Measurements from ENCODE around the gene TSHZ2.

TSHZ2 gene

GRCh38 chr20:52975803-52976531 is 3.8 kb downstream of the TSHZ2 start:
- TF ChIP-seq FOXM1 (IDR thresholded peaks at IDR 0.05; ENCODE audit: borderline replicate concordance, low read depth) (no peak), MAX (IDR thresholded peaks at IDR 0.05) (no peak), RAD21 (IDR thresholded peaks at IDR 0.05; ENCODE audit: low read depth) (no peak), EP300 (IDR thresholded peaks at IDR 0.05; ENCODE audit: borderline replicate concordance) (no peak), TAF1 (IDR thresholded peaks at IDR 0.05; ENCODE audit: low read depth) (no peak), CEBPB (IDR thresholded peaks at IDR 0.05) (no peak), NFIC (IDR thresholded peaks at IDR 0.05) (no peak), CREB1 (IDR thresholded peaks at IDR 0.05; ENCODE audit: low read depth) (no peak), ZBTB7A (IDR thresholded peaks at IDR 0.05; ENCODE audit: low read depth) (no peak)

- TF ChIP-seq USF1 (IDR thresholded peaks at IDR 0.05) (no peak), CREB1 (IDR thresholded peaks at IDR 0.05; ENCODE audit: low read depth) (no peak), MAX (IDR thresholded peaks at IDR 0.05) (no peak), TCF12 (IDR thresholded peaks at IDR 0.05; ENCODE audit: low read depth) (no peak), RAD21 (IDR thresholded peaks at IDR 0.05; ENCODE audit: low read depth) (no peak), EGR1 (IDR thresholded peaks at IDR 0.05) (no peak), CEBPB (IDR thresholded peaks at IDR 0.05) (no peak), TEAD4 (IDR thresholded peaks at IDR 0.05) (no peak), NFIC (IDR thresholded peaks at IDR 0.05) (no peak), YY1 (IDR thresholded peaks at IDR 0.05; ENCODE audit: low read depth) (no peak), ZBTB7A (IDR thresholded peaks at IDR 0.05; ENCODE audit: low read depth) (no peak), REST (IDR thresholded peaks at IDR 0.05; ENCODE audit: low read depth) (no peak), TAF1 (IDR thresholded peaks at IDR 0.05; ENCODE audit: low read depth) (no peak), EP300 (IDR thresholded peaks at IDR 0.05; ENCODE audit: borderline replicate concordance) (no peak), FOXM1 (IDR thresholded peaks at IDR 0.05; ENCODE audit: borderline replicate concordance, low read depth) (no peak)
Measured at GRCh38 chr20:52978851-52979250, 6.7 kb downstream of the TSHZ2 start.

GRCh38 chr20:52981051-52981450 is 8.9 kb downstream of the TSHZ2 start:
- TF ChIP-seq EGR1 (IDR thresholded peaks at IDR 0.05) (no peak), TEAD4 (IDR thresholded peaks at IDR 0.05) (no peak), TCF12 (IDR thresholded peaks at IDR 0.05; ENCODE audit: low read depth) (no peak), TAF1 (IDR thresholded peaks at IDR 0.05; ENCODE audit: low read depth) (no peak), MAX (IDR thresholded peaks at IDR 0.05) (no peak), USF1 (IDR thresholded peaks at IDR 0.05) (no peak), RAD21 (IDR thresholded peaks at IDR 0.05; ENCODE audit: low read depth) (no peak), YY1 (IDR thresholded peaks at IDR 0.05; ENCODE audit: low read depth) (no peak), REST (IDR thresholded peaks at IDR 0.05; ENCODE audit: low read depth) (no peak), FOXM1 (IDR thresholded peaks at IDR 0.05; ENCODE audit: borderline replicate concordance, low read depth) (no peak), EP300 (IDR thresholded peaks at IDR 0.05; ENCODE audit: borderline replicate concordance) (no peak), CEBPB (IDR thresholded peaks at IDR 0.05) (no peak), CREB1 (IDR thresholded peaks at IDR 0.05; ENCODE audit: low read depth) (no peak), ZBTB7A (IDR thresholded peaks at IDR 0.05; ENCODE audit: low read depth) (no peak), NFIC (IDR thresholded peaks at IDR 0.05) (no peak)

- no peak for TF ChIP-seq YY1 (IDR thresholded peaks at IDR 0.05; ENCODE audit: low read depth)
- TF ChIP-seq EP300 (IDR thresholded peaks at IDR 0.05; ENCODE audit: borderline replicate concordance): no peak
- TF ChIP-seq NFIC (IDR thresholded peaks at IDR 0.05): no peak
- no peak for TF ChIP-seq REST (IDR thresholded peaks at IDR 0.05; ENCODE audit: low read depth)
- TF ChIP-seq TCF12 (IDR thresholded peaks at IDR 0.05; ENCODE audit: low read depth): no peak
- TF ChIP-seq TAF1 (IDR thresholded peaks at IDR 0.05; ENCODE audit: low read depth): no peak
- TF ChIP-seq CEBPB (IDR thresholded peaks at IDR 0.05): no peak
- no peak for TF ChIP-seq TEAD4 (IDR thresholded peaks at IDR 0.05)
- TF ChIP-seq MAX (IDR thresholded peaks at IDR 0.05): no peak
- TF ChIP-seq RAD21 (IDR thresholded peaks at IDR 0.05; ENCODE audit: low read depth): no peak
- no peak for TF ChIP-seq CREB1 (IDR thresholded peaks at IDR 0.05; ENCODE audit: low read depth)
- no peak for TF ChIP-seq USF1 (IDR thresholded peaks at IDR 0.05)
- no peak for TF ChIP-seq FOXM1 (IDR thresholded peaks at IDR 0.05; ENCODE audit: borderline replicate concordance, low read depth)
- TF ChIP-seq ZBTB7A (IDR thresholded peaks at IDR 0.05; ENCODE audit: low read depth): no peak
- no peak for TF ChIP-seq EGR1 (IDR thresholded peaks at IDR 0.05)
Measured at GRCh38 chr20:52983726-52984450, 11.7 kb downstream of the TSHZ2 start.

Data from Ishikawa (cell line).